Fibroblast of skin of scalp (primary cell): Measurements from ENCODE around the gene TRAPPC10. TPM values are rescaled to one million over a fixed set of nuclear protein-coding genes. Genes with fewer than 3 reads are reported as not detected.

ENCODE experiments used
- DNase-seq: peaks from one replicate; pipeline ENCODE4 v3.0.0-alpha.2; 2013
- polyA plus RNA-seq, 2 experiments: library from polyadenylated mRNA; unstranded; fragments of 120-200 nt; gene quantifications; one replicate each; pipeline ENCODE4 v1.2.1, GENCODE V29; 2013; ENCODE audit not compliant: insufficient read length in 2 of 2

TRAPPC10 gene
- 16.8 TPM for polyA plus RNA-seq (2013, experiment 1 of 2; ENCODE audit: insufficient read length)
- polyA plus RNA-seq (2013, experiment 2 of 2; ENCODE audit: insufficient read length) = 18.1 TPM

GRCh38 chr21:44011579-44012473, at the start of gene TRAPPC10:
Gene TRAPPC10 (plus strand): TSS chr21:44012309. CDS start chr21:44012494, 185 bp downstream.
- peak; percentile 91 for DNase-seq

GRCh38 chr21:43965911-43966585, 46.1 kb upstream of the TRAPPC10 start:
- DNase-seq = no peak

- no peak for DNase-seq
These were observed 45.1 kb upstream of the TRAPPC10 start for GRCh38 chr21:43966946-43967512.

GRCh38 chr21:43967981-43968380, 44.1 kb upstream of the TRAPPC10 start:
- DNase-seq = no peak

- no peak for DNase-seq
These were observed 43.5 kb upstream of the TRAPPC10 start for GRCh38 chr21:43968410-43969114.

GRCh38 chr21:43969115-43969444, 43.0 kb upstream of the TRAPPC10 start:
- no peak for DNase-seq

GRCh38 chr21:43970551-43970950, 41.6 kb upstream of the TRAPPC10 start:
- no peak for DNase-seq

GRCh38 chr21:43971201-43971991, 40.7 kb upstream of the TRAPPC10 start:
- no peak for DNase-seq

GRCh38 chr21:43971992-43972255, 40.2 kb upstream of the TRAPPC10 start:
- DNase-seq = no peak

- no peak for DNase-seq
These were observed 39.1 kb upstream of the TRAPPC10 start for GRCh38 chr21:43972850-43973633.

- no peak for DNase-seq
These were observed 38.5 kb upstream of the TRAPPC10 start for GRCh38 chr21:43973634-43973955.

- no peak for DNase-seq
These were observed 37.2 kb upstream of the TRAPPC10 start for GRCh38 chr21:43974791-43975468.

- DNase-seq = peak; percentile 47
These were observed 36.5 kb upstream of the TRAPPC10 start for GRCh38 chr21:43975469-43976098.

- DNase-seq = peak; percentile 10
These were observed 35.4 kb upstream of the TRAPPC10 start for GRCh38 chr21:43976661-43977060.

GRCh38 chr21:43978060-43978459, 34.0 kb upstream of the TRAPPC10 start:
- no peak for DNase-seq

- no peak for DNase-seq
These were observed 32.5 kb upstream of the TRAPPC10 start for GRCh38 chr21:43979654-43980053.

- DNase-seq = no peak
These were observed 30.8 kb upstream of the TRAPPC10 start for GRCh38 chr21:43981151-43981870.

- DNase-seq = no peak
These were observed 30.3 kb upstream of the TRAPPC10 start for GRCh38 chr21:43981871-43982210.

GRCh38 chr21:43982489-43983078, 29.5 kb upstream of the TRAPPC10 start:
- no peak for DNase-seq
